C4-2B (cell line): ENCODE measurements around the gene ALX4.

ENCODE experiments used
- H3K27ac ChIP-seq: fragments of 450-650 bp; 2 replicates; pipeline ENCODE4 v1.5.1; 2017
- CTCF ChIP-seq: fragments of 450-650 bp; conservative IDR thresholded peaks from 2 replicates; pipeline ENCODE4 v1.5.1; 2017; ENCODE audit warnings: mild to moderate bottlenecking
- ZFX ChIP-seq: fragments of 450-650 bp; IDR thresholded peaks from 2 replicates; pipeline ENCODE4 v1.6.1; 2017

Gene ALX4

GRCh38 chr11:44344423-44344820, 34.5 kb upstream of the ALX4 start:
- no peak overlapping the region for H3K27ac ChIP-seq
- TF ChIP-seq ZFX: no peak
- no peak for TF ChIP-seq CTCF

DNA sequence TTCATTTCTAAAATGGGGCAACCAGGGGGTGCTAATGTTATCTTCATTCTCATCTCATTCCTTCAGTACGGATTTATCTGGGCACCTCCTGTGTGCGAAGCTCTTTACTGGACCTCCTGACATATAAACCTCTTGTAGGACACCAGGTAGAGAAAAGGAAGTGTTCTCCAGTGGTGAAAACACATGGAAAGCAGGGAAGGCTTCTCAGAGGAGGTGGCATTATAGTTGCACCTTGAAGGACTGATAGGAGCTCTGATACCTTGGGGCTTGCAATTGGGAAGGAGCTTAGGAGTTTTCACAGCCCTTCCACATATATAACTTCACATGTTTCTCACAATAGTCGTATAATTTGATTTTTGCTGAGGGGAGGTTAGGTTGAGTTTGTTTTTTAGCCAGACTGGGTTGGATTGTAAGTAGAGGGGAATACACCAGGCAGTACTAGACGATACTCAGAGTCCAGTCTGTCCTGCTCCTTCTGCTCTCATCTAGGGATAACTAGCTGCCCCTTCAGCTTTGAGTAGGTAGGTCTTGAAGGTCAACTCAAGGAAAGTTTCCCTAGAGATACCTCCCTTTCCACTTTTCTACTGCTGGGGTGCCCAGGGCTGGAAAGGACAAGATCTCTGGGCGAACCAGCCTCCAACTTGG, 34.0 kb upstream of the ALX4 start:
- no peak overlapping the region for H3K27ac ChIP-seq
- TF ChIP-seq ZFX (no peak), CTCF (no peak)

GRCh38 chr11:44342616-44343015, 32.7 kb upstream of the ALX4 start:
- no peak overlapping the region for H3K27ac ChIP-seq
- no peak for TF ChIP-seq ZFX

DNA sequence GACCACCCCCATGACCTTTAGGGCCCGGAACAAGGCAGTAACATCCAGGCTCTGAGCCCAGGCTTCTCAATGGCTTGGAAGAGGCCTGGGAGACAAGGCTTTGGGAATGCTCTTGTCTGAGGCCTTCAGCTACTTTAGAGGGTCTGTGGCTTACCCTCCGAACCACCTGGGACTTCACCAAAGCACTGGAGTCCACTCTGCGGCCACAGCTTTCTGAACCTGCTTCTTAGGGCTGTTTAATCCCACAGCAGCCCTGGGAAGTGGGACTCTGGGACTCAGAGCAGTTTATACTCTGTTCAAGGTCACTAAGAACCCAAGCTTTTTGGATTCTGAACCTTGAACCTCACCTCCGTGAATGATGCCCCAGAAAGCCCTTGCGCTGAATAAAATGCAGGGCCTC, 30.7 kb upstream of the ALX4 start:
- no peak for TF ChIP-seq ZFX
- no peak for TF ChIP-seq CTCF
- no peak overlapping the region for H3K27ac ChIP-seq

DNA sequence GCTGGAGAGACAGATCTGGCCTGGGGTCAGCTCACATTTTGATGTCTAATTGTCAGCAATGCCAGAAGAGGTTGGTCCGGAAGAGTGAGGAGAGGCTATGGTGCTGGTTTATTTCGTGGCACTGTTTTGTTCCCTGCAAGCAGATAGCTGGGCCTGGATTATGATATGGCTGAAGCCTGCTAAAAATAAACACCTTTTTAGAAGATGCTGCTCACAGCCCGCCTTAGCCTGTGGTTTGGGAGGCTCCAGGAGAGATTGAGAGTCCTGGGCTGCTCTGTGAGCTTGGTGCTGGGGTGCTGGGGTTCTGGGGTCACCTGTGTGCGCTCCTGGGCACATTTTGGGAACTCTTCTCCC, 29.6 kb upstream of the ALX4 start:
- no peak for TF ChIP-seq ZFX
- no peak for TF ChIP-seq CTCF
- H3K27ac ChIP-seq: no peak overlapping the region

DNA sequence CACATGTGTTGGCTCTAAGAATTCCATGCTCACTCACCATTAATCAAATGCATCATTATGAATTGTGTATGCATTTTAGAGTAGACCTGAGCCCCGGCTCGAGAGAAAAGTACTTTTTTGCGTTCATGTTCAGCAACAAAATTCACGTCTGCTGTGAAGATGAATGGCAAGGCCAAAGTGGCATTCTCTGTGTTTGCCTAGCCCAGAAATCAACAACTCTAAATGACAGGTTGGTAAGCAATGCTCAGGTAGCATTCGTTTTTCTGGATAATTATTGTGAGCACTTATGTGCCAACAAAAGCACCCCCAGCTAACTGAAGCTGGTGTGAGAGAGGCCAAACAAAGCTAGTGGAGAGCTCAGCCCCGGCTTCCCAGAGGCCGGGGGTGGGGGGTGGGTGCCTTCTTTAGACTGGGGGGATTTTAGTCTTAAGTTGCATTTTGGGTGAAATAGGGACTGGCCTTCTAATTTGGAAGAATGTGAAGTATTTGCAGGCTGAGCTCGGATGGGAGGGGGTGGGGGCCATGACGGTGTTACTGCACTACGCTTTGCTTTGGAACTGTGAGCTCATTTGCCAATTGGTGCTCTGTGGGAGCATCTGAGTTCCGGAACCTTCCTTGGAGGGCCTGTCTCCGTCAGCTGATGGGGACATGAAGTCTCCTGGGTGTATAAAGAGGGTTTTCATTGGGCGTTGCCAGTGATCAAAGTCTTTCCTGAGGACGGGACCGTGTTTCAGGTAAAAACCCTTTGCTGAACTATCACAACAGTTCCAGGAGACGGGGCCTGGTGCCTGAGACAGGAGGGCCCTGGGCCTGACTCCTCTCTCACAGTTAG, 29.0 kb upstream of the ALX4 start:
- TF ChIP-seq CTCF: no peak
- TF ChIP-seq ZFX: no peak
- H3K27ac ChIP-seq: no peak overlapping the region

- TF ChIP-seq ZFX: no peak
- TF ChIP-seq CTCF: no peak
- H3K27ac ChIP-seq: no peak overlapping the region
Observed at GRCh38 chr11:44338026-44338425, 28.1 kb upstream of the ALX4 start.

GRCh38 chr11:44335919-44336318, 26.0 kb upstream of the ALX4 start:
- no peak overlapping the region for H3K27ac ChIP-seq
- TF ChIP-seq CTCF (no peak), ZFX (no peak)
